GM18909 (cell line): ENCODE measurements around the gene SYS1.
"Not testable (repeated sequence)": the region's sequence is repeated elsewhere in the genome, so short reads cannot be mapped to it uniquely, and the experiment has no call there.

Experiments
- ATAC-seq: cut with Tn5 transposase; IDR thresholded peaks from one replicate; pipeline ENCODE4 v1.9.1; 2021; ENCODE audit warnings: mild to moderate bottlenecking; ENCODE audit not compliant: unreplicated experiment, poor library complexity

The SYS1 gene

GRCh38 chr20:45339084-45339483 lies 23.9 kb upstream of the SYS1 start:
- no peak for ATAC-seq

GRCh38 chr20:45339799-45340198 lies 23.2 kb upstream of the SYS1 start:
- no peak for ATAC-seq

GRCh38 chr20:45340236-45340847 lies 22.6 kb upstream of the SYS1 start:
- no peak for ATAC-seq

- no peak for ATAC-seq
These were observed 22.0 kb upstream of the SYS1 start for GRCh38 chr20:45340951-45341350.

- ATAC-seq: no peak
These were observed 21.4 kb upstream of the SYS1 start for GRCh38 chr20:45341579-45341938.

GRCh38 chr20:45341939-45342854 lies 20.8 kb upstream of the SYS1 start:
- ATAC-seq: no peak

GRCh38 chr20:45342855-45343531 lies 20.0 kb upstream of the SYS1 start:
- no peak for ATAC-seq

- no peak for ATAC-seq
These were observed 19.3 kb upstream of the SYS1 start for GRCh38 chr20:45343532-45344167.

GRCh38 chr20:45344168-45344860 lies 18.6 kb upstream of the SYS1 start:
- ATAC-seq: no peak

GRCh38 chr20:45345104-45345936 lies 17.6 kb upstream of the SYS1 start:
- no peak for ATAC-seq

GRCh38 chr20:45346291-45346718 lies 16.7 kb upstream of the SYS1 start:
- no peak for ATAC-seq

- no peak for ATAC-seq
These were observed 16.1 kb upstream of the SYS1 start for GRCh38 chr20:45346851-45347250.

GRCh38 chr20:45347297-45347935 lies 15.5 kb upstream of the SYS1 start:
- no peak for ATAC-seq

GRCh38 chr20:45347936-45348778 lies 14.8 kb upstream of the SYS1 start, which contains the start of gene SDC4:
Gene SDC4, minus strand, starts transcription at chr20:45348424. Its CDS starts 40 bp downstream, at chr20:45348384.
- no peak for ATAC-seq

GRCh38 chr20:45350217-45350616 lies 12.7 kb upstream of the SYS1 start:
- ATAC-seq: no peak

- ATAC-seq: not testable (repeated sequence)
These were observed 12.2 kb upstream of the SYS1 start for GRCh38 chr20:45350795-45351194.

GRCh38 chr20:45352729-45353128 lies 10.2 kb upstream of the SYS1 start:
- no peak for ATAC-seq

GRCh38 chr20:45353746-45354145 lies 9.2 kb upstream of the SYS1 start:
- ATAC-seq: no peak
